ENCODE measurements around the gene HK2.
"Not testable (repeated sequence)": the region's sequence is repeated elsewhere in the genome, so short reads cannot be mapped to it uniquely, and the experiment has no call there.

The HK2 gene
- 3.1 to 32.9 (median 8.3) reads per million in 4 experiments for total RNA-seq

DNA sequence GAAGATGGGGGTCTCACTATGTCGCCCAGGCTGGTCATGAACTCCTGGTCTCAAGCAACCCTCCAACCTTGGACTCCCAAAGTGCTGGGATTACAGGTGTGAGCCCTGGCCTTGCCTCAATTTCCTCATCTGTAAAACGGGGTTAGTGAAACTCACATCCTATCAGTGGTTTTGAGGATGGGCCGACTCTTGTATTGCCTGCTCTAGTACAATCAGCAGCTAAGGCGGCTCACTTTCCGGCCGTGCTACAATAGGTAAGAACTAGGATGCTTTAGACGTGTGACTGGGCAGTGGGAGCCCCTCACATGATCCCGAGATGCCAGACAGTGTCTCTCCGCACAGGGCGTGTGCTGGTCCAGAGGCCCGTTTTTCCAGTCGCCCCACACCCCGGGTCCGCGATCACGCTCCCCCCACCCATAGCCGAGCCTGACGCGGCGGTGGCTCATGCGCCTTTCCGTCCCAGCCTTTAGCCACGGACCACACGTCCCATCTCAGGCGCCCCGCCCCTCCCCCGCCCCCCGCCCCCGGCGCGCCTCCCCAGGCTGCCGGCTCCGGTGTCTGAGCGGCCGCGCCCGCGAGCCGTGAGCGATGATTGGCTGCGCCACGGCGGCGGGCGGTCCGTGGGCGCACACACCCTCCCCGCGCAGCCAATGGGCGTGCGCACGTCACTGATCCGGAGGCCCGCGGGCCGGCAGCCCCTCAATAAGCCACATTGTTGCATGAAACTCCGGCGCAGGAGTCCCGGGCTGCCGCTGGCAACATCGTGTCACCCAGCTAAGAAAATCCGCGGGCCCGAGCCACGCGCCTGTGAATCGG lies at the start of gene HK2:
HK2 (plus strand) TSS at position 710 of the 816 bp plus-strand sequence. CDS start 454 bp downstream, outside the sequence.
- DNase-seq = peak; percentile 70

GRCh38 chr2:74789271-74789670 lies 44.7 kb upstream of the HK2 start:
- DNase-seq = no peak

- no peak for DNase-seq
Observed at GRCh38 chr2:74792282-74792681, 41.6 kb upstream of the HK2 start.

GRCh38 chr2:74794878-74795277 lies 39.0 kb upstream of the HK2 start:
- DNase-seq = not testable (repeated sequence)

- DNase-seq = no peak
Observed at GRCh38 chr2:74806355-74806839, 27.5 kb upstream of the HK2 start.

DNA sequence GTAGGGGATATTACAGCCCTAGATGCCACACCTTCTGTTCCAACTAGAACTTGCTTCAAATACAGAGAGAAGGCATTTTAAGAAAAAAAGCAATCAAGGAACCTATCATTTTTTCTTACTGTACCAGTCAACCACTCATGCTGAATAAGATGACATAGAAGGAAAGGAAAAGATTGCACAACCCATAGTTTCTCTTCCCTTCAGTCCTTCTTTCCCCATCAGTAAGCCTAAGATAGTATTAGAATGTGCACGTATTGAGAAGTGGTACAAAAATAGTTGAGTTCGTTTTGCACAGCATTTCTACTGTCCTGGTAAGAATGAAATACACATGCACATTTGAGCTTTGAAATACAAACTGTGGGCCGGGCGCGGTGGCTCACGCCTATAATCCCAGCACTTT lies 27.0 kb upstream of the HK2 start:
- no peak for DNase-seq

DNA sequence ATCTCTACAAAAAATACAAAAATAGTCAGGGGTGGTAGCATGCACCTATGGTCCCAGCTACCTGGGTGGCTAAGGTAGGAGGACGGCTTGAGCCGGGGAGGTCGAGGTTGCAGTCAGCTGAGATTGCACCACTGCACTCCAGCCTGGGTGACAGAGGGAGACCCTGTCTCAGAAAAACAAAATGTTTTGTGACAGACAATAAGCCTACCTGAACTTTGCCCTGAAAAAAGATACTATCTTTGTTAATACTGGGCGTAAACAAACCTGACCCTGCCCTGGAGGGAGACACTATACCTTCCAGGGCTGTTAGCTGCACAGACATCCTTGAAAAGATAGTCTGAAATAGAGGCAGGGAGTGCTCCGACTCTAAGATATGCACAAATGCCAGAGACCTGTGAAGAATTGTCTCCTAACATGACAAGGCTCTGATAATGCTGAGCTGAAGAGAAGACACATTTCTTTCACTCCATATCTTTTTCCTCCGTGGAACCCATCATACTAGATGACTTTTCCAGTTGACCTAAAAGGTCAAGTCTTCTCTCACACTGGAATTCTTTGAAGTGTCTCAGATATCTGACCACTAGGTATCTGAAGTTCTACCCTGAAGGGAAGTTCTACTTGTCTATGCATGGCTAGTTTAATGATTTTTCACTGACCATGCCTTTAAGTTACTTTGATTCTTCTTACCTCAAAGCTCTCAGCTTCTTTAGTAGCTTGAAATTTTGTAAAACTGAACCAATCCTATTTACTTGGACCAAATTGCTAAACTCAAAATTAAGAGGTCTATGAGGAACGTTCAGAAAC lies 20.9 kb upstream of the HK2 start:
- DNase-seq = no peak

DNA sequence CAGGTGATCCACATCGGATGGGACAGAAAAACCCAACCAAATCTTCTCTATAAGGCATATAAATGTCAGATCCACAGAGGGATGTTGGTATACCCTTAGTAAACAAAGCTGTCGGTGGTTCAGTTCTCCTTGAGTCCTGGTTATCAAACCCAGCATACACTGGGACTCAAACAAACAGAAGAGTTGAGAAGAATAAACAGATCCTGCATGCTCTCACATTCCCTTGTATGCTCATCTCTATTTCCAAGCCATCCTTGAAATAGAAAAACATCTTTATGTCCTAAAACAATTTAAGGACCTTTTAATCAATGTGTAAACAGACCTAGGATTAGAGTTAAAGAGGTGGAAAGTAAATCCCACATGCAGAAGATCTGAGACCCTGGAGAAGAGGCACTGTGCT lies 19.8 kb upstream of the HK2 start:
- no peak for DNase-seq

DNA sequence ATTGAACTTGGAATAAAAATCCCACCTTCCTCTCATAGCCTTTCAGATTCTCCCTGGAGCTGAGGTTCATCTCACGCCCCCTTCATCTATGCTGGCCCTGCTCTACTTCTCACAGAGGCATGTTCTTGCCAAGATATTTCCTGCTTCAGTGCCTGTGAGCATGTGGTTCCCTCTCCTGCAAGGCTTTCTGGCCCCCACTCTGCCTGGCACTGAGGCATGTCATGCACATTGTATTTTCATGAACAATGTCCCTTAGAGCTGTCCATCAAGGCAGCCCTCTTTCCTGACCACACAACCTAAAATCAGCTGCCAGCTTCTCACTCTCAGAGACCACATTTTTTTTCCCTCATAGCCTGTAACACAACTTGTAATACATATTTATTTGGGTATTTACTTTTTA lies 18.0 kb upstream of the HK2 start:
- no peak for DNase-seq

GRCh38 chr2:74816540-74817303 lies 17.2 kb upstream of the HK2 start:
- no peak for DNase-seq

- DNase-seq = no peak
Observed at GRCh38 chr2:74817304-74817675, 16.6 kb upstream of the HK2 start.

DNA sequence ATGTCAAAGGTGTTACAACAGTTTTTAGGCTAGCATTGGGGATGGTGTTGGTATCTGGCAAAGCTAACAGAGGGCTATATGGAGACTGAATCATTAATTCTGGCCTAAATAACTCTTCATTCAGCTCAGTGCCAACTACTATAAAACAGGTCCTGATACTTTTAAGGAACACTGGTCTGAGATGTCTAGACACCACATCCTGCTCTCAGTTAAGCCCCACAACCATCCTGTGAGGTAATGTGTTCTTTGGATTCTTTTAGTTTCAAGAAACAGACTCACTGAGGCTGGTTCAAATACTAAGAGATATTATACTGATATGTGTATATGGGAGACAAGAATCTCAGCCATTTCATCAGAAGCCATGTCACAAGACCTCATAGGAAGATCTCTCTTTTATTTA lies 14.2 kb upstream of the HK2 start:
- DNase-seq = no peak

GRCh38 chr2:74821177-74822126 lies 12.5 kb upstream of the HK2 start:
- no peak for DNase-seq

- DNase-seq = no peak
Observed at GRCh38 chr2:74822771-74823566, 11.0 kb upstream of the HK2 start.

- no peak for DNase-seq
Observed at GRCh38 chr2:74824679-74825078, 9.2 kb upstream of the HK2 start.

- DNase-seq = no peak
Observed at GRCh38 chr2:74828543-74828942, 5.4 kb upstream of the HK2 start.

GRCh38 chr2:74831693-74832530 lies 2.0 kb upstream of the HK2 start:
- no peak for DNase-seq

- DNase-seq = peak; percentile 9
Observed at GRCh38 chr2:74834234-74834791, 386 bp downstream of the HK2 start.
